ENCODE data around the gene SLC45A2.

DNA sequence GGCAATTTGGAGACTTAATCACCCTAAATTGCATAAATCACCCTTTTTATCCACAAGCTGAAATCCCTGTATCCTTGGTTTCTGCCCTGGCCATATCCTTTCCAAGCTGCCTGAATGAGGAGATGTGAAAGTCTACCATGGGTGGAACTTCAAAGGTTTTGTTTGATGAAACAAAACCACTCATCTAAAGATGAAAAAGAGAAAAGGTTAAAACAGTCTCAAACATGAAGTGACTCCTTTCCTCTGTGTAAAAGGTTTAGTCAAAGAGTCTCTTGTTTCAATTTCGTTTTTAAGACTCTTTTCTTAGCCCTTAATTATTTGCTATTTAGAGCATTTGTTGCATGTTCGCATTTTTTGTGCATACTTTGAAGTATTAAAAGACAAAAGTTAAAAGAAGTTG is 11.2 kb downstream of the SLC45A2 start:
- TF ChIP-seq, protein P1, sequence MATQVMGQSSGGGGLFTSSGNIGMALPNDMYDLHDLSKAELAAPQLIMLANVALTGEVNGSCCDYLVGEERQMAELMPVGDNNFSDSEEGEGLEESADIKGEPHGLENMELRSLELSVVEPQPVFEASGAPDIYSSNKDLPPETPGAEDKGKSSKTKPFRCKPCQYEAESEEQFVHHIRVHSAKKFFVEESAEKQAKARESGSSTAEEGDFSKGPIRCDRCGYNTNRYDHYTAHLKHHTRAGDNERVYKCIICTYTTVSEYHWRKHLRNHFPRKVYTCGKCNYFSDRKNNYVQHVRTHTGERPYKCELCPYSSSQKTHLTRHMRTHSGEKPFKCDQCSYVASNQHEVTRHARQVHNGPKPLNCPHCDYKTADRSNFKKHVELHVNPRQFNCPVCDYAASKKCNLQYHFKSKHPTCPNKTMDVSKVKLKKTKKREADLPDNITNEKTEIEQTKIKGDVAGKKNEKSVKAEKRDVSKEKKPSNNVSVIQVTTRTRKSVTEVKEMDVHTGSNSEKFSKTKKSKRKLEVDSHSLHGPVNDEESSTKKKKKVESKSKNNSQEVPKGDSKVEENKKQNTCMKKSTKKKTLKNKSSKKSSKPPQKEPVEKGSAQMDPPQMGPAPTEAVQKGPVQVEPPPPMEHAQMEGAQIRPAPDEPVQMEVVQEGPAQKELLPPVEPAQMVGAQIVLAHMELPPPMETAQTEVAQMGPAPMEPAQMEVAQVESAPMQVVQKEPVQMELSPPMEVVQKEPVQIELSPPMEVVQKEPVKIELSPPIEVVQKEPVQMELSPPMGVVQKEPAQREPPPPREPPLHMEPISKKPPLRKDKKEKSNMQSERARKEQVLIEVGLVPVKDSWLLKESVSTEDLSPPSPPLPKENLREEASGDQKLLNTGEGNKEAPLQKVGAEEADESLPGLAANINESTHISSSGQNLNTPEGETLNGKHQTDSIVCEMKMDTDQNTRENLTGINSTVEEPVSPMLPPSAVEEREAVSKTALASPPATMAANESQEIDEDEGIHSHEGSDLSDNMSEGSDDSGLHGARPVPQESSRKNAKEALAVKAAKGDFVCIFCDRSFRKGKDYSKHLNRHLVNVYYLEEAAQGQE (IDR thresholded peaks at IDR 0.05; ENCODE audit: low read depth): no peak
- no peak for TF ChIP-seq EP300 (IDR thresholded peaks at IDR 0.05; ENCODE audit: borderline replicate concordance)
